ENCODE measurements around the gene PON3.
"Not testable (repeated sequence)": the region's sequence is repeated elsewhere in the genome, so short reads cannot be mapped to it uniquely, and the experiment has no call there.

Gene PON3

DNA sequence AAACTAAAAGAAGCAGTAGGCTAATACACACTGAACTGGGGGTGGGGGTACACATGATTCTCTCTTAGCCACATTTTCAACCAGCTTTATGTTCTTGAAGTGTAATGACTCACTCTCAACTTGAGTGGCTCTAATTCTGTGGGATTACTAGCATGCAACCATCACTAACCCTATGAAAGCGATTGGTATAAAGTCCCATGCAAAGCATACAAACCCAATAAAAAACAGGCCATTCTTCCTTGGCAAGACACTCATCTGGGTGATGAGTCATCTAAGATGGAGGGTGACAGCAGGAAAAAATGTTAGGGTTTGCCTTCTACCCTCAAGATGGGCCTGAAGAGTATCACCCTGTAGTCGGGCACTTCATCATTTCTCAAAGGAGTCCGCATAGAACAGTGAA, 14.9 kb upstream of the PON3 start:
- no peak for DNase-seq

DNA sequence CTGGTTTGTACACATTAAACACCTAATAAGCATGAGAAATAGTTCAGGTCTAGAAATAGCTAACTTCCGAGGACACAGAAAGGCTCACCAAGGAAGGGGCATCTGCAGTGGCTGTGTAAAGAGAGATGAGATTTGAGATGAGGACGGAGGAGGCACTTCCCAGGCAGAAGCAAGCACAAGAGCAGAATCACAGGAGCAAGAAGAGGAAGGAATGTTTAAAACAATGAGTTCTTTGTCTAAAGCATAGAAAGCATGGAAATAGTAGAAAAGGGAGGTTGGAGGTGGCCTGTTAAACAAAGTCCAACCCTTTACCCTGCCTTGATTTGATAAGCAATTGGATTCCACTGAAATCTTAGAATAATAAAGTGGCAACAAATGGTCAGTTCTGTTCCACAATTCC, 11.6 kb upstream of the PON3 start:
- DNase-seq = no peak

DNA sequence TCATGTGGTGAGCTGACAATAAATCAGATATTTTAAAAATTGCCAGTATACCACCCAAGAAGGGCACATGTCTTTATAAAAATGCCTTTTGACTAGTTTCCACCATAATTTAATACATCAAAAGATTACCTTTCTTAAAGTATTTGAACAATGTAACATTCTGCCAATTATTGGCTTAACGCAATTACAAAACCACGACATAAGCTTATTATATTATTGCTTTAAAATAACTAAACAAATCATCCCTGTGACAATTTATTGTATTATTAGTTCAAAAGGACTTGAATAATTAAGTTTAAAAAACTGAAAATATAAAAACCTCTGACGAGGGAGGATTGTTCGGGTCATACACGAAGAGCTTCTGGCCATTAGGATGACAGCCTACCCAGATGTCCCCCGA, 9.6 kb upstream of the PON3 start:
- DNase-seq = no peak

DNA sequence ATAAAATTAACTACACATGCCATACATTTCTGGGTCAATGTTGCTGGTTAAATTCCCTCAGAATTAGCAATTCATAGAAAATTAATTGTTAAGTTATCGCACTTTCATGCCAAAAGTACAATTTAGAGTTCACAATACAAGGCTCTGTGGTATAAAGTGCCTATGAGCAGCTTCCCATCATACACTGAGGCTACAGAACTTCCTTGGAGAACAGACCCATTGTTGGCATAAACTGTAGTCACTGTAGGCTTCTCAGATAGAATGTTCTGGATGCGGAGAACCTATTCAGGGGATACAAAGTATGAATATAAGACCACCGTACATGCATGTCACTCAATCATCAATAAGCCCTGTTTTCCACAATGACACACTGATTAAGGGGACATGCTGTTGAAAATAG, 9.0 kb upstream of the PON3 start:
- DNase-seq = no peak

DNA sequence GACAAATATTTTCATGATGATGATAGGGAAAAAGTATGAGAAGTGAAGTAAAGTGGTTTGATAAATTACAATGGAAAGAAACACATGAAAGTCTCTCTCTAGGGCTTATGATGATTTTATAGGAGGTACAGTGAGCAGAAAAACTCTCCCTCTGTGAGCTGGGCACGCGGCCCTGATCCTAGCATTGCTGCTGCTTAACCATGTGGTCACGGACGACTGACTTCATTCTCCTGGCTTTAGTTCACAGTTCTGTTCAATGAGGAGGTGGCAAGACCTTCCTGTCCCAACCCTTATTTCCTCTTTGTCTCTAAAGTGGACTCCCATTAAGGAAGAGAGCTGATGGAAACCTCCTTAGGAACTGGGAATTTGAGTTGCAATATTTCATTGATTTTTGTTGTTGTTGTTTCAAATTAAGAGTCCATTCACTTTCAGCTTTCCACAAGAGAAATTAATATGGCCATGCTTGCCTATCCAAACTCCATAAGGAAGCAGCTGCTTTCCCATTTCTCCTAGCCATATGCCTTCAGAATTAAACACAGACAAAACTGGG, 8.2 kb upstream of the PON3 start:
- no peak for DNase-seq

DNA sequence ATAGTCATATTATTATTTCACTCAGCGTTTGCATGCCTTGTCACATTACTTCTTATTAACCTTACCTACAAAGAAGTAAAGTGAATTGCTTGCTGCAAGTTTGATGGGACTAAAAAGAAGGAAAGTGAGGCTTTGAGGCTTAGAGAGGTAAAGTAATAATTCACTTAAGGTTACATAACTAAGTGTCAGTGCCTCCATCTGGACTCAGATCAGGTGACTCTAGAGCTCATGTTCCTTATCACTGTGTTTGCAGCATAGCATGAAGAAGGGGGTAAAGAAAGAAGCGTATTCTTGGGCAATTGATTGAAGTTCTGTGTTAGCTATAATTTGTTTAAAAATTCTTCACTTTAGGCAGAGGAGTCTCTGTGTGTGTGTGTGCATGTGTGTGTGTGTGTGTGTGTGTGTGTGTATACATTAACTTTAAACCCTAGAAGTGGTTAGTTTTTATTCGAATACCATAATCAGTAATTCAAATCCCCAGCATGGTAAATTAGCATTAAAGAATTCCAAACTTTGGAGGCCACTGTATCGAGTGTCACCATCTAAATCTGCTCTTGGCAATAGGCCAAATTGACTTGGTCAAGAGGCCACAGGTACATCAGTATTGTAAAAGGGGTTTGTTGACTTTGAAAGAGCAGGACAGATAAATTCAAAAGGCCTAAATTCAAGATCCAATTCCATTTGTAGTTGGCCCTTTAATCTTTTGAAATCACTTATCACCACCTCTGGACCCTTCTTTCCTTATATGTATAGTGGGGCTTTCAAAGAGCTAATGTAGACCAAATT, 2.2 kb upstream of the PON3 start:
- DNase-seq = no peak

DNA sequence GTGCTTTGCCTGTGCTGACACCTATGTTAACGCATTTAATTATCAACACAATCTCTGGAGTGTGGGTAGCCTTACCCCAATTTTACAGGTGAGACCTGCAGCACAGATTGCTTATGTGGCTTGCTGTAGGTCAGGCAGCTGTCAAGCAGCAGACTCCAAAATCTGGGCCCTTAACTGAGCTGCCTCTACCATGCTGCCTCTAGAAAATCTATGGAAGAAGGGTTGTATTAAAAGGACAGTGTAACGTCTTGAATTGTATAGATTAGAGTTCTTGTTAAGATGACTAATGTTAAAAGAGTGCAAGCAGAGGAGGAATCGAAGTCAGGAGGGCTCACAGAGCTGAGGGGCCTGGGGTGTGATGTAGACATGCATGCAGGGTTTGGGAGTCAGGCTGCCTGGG, 1.2 kb upstream of the PON3 start:
- no peak for DNase-seq

DNA sequence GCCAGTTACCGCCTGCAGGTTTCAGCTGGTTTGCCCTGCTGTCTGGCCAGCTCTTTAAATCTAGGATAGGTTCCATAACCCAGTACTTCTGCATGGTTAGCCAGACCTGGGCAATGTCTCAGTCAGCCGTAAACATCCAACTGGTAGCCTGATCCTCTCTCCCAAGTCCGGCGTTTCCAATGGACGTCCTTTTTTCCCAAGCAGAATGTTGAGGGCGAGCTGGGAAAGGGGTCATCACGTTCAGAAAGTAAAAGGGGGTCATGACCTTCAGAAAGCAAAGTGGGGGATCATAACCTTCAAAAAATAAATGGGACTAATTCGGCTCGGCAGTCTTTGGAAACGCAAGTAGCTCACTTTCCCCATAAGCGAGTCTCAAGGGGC, 430 bp downstream of the PON3 start:
- DNase-seq = no peak

DNA sequence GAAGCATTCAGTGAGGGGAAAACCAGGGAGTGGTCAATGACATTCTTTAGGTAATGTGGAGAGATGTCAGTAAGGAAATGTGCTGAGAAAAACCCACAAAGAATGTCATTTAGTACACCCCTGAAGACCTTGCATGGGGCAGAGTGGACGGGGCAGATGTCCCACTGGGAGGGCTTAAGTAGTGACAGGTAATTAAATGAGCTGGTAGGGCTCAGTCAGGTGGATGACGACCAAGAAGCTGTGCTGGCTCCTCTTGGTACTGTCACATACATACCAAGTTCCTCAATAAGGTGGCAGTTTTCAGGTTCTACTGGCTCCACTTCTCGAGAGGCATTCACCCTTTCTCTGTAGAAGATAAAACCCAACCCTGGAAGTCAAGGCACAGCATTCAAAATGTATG, 1.8 kb downstream of the PON3 start:
- no peak for DNase-seq

DNA sequence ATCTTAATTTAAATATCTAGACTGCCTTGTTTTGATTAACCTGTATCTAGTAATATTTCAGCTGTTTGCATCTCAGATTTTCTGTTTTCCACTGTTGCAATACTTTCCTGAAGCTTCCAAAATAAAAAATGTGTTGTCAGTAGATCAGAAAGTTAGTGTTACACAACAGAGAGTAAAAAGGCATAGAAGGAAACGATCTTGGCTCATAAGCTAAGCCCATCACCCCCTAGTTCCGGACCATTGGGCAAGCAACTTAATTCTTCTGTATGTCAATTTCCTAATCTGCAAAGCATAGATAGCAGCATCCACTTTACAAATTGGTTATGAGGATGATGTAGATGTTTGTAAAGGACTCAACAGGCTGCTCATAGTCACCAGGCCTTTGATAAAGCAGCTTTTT, 4.4 kb downstream of the PON3 start:
- DNase-seq = no peak

DNA sequence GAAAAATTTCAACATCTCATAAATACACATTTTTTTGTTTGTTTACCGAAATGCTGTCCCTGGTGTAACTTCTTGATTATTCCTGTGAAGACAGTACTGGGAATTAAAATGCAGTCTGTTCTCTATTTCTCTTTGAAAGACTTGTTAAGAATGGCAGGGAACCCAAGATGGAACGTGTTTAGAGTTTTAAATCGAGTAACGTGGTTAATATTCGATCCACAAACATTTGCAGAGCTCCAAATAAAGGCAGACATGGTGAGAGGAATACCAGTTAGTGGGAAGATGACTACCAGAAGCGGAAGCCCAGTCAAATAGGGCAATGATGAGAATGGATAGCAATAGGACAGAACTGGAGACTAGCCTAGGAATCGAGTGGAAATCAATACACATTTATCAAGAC, 6.7 kb downstream of the PON3 start:
- DNase-seq = no peak

DNA sequence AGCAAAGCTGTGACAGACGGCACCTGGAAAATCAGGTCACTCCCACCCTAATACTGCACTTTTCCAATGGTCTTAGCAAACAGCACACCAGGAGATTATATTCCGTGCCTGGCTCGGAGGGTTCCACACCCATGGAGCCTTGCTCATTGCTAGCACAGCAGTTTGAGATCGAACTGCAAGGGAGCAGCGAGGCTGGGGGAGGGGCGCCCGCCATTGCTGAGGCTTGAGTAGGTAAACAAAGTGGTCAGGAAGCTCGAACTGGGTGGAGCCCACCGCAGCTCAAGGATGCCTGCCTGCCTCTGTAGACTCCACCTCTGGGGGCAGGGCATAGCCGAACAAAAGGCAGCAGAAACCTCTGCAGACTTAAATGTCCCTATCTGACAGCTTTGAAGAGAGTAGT, 16.7 kb downstream of the PON3 start:
- not testable (repeated sequence) for DNase-seq

DNA sequence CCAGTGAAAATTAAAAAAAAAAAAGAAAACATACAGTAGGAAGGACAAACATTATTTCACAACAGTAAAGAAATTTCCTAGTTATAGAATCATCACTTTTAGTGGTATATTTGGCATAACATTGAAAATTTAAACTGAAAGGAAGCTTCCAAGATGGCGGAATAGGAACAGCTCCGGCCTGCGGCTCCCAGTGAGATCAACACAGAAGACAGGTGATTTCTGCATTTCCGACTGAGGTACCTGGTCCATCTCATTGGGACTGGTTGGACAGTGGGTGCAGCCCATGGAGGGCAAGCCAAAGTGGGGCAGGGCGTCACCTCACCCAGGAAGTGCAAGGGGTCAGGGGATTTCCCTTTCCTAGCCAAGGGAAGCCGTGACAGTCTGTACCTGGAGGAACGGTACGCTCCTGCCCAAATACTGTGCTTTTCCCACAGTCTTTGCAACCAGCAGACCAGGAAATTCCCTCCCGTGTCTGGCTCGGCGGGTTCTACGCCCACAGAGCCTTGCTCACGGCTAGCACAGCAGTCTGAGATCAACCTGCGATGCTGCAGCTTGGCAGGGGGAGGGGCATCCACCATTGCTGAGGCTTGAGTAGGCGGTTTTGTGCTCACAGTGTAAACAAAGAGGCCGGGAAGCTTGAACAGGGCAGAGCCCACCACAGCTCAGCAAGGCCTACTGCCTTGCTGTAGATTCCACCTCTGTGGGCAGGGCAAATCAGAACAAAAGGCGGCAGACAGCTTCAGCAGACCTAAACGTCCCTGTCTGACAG, 19.4 kb downstream of the PON3 start:
- no peak for DNase-seq

DNA sequence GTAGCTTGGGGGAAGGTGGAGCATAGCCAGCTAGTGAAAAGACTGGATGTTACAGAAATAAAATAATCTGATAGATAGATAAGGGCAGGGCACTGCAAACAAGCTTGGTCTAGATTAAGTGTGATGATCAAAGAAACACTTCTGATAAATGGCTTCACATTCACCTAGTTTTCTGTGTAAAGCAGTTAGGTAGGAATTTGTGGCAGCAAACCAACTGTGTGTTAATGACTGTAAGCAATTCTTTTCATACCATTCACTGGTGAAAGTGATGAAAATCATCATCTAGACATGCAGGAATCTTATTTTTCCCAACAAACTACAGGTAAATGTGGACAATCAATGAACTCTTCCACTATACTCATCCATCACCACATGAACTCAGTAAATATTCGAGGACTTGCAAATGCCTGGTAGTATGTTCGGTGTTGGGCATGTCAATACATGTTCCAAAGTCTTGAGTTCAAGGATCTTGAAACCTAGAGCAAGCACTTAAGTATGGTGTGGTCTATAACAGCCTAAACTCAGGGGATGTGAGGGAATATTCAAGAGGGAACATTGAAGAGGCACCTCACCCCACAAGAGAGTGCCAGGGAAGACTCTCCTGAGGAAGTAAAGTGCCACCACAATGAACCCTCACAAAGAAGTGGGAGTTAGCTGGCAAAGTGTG, 20.5 kb downstream of the PON3 start:
- DNase-seq = no peak

DNA sequence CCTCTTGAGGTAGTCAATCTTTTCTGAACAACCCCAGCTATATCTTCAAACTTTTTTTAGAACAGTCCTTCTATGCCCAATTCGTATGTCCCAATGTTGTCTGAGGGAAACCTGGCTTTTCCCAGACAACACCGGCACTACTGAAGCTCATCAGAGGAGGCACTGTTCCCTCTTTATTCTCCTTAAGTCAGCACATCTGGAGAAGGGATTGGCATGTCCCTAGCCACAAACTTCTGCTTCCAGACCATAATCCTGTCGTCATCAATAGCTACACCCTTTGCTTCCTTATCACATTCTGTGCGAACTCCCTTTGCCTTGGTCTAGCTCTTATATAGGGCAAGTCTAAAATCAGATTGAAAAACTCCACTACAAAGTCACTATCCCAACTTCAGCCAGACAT, 22.9 kb downstream of the PON3 start:
- no peak for DNase-seq

DNA sequence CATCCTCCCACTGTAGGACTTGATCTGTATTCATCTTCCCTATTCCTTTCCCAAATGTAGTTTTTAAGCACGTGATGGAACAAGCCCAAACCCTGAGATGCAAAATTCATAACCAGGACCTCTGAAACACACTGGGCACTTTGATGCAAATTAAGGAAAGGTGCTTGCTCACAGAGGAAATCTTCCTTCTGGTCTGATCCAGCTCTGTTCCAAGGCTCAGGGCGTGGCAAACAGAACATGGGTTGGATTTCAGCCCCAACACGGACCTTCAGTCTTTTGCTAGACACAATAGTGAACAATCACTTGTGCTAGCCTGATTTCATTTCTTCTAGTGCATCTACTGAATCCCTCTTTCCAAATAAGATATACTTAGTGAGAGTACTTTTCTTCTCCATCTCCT, 27.9 kb downstream of the PON3 start:
- DNase-seq = no peak

DNA sequence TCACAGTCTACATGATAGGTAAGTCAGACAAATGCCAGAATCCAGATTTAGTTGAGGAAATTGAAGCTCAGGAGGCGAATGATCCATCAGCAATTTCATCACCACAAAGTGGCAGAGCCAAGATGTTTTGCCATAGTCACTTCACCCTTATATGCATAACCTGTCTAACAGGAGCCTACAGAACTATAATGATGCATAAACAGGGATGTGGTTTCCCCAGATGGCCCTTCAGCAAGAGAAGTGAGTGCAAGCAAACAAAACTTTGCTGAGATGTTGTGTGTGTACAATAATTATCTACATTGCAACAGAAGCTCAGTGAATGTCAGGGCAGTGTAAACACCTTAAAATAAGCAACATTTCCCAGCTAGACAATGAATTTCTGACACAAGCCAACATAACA, 28.6 kb downstream of the PON3 start:
- DNase-seq = no peak

DNA sequence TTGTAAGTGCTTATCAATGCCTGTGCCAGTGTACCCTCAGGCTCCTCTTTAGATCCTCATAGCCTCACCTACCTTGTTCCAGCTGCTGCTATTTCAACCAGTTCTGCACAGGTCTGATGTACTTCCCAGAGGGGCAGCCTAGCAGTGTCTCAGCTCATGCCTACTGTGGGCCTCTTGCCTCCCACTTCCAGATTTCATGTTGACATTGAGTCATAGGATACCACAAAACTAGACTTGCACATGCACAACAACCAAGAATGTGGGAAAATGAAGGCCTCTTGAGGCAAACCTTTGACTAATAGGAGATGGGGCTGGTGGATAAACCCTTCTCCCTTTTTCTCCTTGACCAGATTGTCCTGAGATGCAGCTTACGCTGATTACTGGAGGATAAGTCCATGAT, 31.0 kb downstream of the PON3 start:
- DNase-seq = no peak

DNA sequence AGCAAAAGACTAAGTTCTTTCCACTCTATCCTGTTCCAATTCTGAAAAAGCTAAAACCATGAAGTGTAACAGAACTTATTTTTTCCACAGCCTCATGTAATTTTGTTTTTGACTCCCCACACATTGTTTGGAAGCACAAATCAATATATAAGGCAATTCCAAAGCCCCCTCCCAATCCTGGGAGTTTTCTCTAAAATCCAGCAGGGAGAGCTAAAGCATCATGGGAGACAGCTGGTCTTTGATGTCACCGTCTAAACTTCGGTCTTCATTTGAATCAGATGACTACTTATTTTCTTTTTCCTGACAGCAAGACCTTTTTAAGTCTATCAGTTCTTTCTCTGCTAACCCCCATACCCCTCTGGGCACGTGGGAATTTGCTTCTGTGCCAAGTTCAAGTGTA, 38.6 kb downstream of the PON3 start:
- no peak for DNase-seq

DNA sequence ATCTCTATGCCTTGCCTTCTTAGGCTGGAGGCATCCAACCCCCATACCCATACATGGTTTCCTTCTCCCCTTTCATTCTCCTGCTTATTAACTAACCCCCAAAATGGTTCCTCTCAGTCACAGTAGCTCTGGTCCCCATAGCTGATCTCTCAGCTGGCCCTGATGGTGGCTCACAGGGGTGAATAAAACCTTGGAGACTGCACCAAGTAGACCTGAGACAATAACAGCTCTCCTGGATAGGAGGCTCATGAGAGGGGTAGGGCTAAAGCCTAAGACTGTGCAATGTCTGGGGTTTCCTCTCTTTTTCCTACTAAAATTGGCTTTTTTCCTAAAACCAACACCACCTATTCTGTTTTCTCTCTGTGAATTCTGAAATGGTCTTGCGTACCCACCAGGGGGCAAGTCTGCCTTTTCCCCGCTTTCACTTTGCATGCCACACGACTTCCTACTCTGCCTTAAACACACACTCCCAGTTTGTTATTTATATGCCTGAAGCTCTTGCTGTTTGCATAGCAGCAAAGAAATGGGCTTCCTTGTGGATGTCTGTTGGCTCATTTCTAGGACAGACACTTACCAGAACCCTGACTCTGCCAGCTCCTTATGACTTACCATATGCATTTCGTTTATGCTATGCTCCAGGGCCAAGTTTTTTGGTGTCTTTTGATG, 53.4 kb downstream of the PON3 start:
- DNase-seq = no peak

DNA sequence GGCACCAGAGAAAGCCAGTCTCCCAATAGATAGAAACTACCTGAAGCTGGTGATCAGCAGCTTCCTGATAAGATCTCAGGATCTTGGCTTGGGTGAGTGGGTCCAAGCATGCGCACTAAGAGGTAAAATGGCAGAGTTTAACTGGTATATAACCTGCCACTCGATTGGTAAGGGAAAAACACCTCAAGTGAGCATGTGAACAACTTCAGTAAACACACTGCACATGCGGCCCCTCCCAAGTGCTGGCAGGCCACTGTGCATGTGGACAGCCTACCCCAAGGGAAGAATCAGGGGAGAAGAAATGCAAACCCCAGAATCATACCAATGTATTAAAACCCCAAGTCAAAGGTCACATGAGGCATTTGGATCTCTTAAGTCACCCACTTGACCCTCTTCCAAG, 54.1 kb downstream of the PON3 start:
- DNase-seq = no peak

DNA sequence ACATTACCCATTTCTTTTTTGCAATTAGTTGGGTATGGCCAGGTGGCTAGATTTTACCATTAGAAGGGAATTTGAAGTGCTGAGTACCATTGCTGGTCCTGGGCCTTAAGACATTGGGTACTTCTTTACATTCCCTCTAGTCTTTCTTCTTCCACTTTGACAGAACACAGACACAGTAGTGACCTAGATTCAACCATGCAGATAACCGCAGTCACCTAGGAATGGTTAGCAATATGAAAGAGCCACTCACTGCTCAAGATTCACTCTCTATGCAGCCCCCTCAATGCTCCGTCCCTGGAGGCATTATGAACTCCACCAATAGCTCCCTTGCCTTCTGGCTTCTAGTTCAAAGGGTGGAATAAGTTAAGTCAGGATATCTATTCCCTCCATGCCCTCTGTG, 55.7 kb downstream of the PON3 start:
- DNase-seq = no peak

DNA sequence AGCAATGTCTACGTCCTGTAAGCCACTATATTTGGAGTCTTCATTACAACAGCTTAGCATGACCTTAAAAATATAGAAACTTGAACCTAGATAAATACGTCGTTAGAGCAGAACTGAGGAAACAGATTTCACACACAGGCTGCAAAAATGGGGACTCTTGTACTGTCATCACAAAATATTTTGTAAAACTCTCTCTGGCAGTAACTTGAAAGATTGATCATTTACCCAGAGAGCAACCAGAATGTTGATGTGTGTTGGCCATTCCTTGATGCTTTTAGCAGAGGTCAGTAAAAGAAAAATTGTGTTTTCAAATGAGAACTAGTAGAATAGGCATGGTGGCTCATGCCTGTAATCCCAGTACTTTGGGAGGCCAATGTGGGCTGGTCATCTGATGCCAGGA, 57.3 kb downstream of the PON3 start:
- DNase-seq = no peak
